HG03060 (cell line): ENCODE results near the gene HCFC1R1.

ENCODE experiments used
- ATAC-seq: cut with Tn5 transposase; IDR thresholded peaks from one replicate; pipeline ENCODE4 v1.9.1; 2021; ENCODE audit warnings: low read depth, moderate number of reproducible peaks; ENCODE audit not compliant: unreplicated experiment

Gene HCFC1R1

DNA sequence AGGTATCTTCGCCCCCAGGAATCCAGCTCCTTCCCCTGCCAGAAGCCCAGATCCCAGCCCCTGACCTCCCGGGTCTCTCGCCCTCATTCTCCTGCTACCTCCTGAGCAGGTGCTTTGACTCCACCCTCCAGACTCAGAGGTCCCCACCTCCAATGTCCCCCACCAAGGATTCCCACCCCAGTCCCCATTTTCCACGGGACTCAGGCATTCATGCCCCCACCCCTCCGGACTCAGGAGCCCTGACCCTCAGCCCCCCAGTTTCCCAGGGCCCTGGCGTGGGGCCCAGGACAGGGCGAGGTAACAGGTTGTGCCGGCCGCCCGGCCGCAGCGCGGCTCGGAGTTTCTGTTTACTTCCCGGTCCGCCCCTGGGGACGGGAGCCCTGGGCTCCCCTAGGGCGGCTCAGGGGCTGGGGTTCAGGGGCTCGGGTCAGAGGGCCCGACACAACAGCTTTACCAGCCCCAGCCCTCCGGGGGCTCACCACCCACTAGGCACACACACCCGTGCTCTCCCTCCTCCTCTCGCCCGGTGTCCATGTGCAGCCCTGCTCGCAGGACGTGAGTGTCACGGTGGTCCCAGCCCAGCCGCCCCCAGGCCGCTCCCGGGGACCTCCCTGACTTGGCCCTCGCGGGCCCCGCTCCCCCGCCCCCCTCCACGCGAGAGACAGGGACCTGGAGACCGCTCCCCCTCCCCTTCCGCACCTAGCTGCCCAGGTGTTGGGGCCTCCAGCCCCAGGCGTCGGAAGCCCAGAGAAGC lies 12.4 kb upstream of the HCFC1R1 start:
- ATAC-seq: no peak

DNA sequence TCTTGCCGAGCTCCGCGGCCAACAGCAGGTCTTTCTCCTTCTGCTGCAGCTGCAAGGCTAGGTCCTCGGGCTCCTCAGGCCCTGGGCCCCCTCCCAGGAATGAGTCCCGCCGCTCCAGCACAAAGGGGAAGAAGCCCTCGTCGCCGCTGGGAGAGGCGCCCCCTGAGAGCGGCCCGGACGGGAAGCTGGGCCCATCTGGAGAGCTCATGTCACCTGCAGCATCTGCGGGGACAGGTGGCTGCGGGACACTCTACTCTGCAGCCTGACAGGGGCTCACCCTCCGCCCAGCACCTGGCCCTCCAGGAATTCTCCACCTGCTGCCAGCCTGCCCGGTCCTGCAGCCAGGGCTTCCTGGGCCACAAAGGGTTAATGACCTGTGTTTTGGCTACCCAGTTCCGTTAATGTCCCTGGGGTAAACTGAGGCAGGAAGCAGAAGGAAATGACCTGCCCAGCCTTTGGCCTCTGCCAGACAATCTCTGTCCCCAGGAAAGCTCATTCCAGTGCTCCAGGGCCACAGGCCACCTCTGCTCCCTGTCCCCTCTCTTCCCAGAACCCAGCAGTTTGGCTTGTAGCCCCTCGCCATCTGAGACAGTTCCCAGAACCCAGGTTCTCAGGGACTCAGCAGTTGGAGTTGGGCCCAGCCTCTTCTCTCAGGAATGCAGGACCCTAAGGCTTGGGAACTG lies 11.7 kb upstream of the HCFC1R1 start:
- no peak for ATAC-seq

DNA sequence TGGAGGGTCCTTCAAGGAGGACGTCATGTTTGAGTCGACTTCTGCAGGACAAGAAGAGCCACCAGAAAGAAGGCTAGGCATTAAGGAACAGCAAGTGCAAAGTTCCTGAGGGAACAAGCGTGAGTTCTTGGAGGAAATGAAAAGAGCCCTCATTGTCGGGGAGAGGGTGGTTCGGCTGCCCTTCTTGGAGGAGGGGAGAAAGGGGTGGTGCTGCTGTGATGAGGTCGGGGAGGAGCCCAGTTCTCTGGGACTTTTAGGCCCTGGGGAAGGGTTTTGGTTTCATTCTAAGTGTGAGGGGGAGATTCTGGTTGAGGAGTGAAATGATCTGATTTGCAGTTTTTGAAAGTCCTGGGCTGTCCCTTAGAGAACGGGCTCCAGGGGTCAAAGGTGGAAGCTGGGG lies 8.9 kb upstream of the HCFC1R1 start:
- no peak for ATAC-seq

DNA sequence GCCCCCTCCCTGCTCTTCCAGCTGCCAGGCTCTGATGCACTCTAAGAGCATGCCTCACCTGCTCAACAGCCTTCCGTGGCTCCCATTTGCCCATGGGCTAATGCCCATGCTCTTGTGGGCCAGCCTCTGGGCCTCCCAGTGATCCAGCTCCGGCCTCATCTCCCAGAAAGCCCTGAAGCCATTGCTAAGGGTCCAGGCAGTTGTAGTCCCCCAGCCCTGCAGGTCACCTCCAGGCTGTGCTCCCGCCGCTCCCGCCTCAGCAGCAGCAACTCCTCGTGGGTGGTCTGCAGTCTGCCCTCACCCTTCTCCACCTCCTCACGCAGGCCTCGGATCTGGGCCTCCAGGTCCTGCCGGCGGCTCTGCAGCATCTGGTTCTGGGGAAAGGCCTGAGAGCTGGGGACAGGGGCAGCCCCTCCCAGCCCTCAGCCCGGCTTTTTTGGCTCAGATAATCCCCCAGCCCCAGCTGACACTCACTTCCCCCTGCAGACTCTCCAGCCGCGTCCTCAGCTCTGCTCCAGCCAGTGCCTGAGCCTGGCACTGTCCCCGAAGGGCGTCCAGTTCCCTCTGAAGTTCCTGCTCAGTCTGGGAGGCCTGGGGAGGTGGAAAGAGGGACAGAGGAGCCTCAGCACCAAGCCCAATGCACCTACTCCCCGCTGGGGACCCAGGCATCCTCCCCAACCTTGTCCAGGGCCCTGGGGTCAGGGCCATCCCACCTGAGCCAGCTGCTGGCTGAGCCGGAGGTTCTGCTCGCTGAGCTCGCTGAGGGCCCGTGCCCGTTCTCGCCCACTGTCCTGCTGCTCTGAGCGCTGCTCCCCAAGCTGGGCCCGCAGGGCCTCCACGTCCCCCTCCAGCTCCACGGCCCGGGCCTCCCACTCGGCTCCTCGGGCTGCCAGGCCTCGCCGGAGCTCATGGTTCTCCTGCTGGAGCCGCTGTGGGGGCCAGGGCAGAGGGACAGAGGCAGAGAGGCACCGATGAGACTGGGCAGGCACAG lies 6.8 kb upstream of the HCFC1R1 start:
- no peak for ATAC-seq

DNA sequence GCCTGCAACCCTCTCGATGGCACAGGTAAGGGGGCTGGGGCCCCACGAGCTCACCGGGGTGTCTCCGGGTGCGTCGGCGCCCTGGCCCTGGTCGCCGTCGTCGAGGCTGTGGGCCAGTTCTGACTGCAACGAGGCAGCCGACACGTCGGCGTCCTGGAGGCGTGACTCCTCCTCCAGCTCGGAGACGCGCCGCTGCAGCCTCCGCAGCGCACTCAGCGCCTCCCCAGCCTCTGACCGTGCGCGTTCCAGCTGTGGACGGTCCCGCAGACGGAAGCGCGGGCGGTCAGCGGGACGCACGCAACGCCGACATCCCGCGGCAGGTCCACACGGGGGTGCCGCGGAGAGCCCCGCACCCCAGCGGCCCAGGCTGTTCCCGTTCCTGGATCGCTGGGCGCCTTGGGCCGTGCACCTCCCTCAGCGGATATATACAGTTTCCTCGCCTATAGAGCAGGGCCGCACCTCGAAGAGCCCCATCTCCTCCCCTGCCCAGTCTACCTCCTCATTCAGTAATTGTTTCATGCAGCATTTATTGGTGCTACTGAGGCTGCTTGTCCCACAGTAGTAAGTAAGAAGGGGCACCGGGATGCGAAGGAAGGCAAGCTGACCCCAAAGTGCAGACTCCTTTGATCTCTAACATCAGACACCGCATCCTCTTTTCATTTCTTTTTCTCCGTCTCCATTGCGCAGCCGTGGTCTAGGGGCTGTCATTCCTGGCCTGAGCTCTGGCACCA lies 5.9 kb upstream of the HCFC1R1 start:
- no peak for ATAC-seq

DNA sequence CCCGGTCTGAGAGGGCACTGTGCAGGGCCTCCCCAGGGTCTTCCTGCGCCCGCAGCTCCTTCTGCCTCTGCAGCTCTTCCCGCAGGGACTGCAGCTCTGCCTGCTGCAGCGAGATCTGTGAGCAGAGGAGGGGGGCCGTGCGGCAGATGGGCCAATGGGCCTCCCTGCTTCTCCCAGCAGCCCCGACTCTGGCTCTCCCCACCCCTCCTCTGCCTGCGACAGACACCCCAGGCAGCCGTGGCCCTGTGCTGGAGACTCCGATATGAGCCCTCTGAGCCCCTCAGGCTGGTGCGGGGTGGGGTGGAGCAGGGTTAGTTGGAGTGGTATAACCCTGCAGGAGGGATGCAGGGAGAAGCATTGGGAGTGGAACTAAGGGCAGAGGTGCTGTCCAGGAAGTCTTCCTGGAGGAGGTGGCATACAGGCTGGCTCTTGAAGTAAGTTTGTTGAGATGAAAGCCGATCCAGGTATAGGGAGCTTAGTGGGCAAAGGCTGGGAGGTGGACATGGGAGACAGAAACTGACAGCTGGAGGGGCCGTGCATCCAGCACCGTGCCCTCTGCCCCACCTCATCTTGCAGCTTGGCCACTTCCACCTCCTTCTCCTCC lies 5.1 kb upstream of the HCFC1R1 start:
- ATAC-seq: no peak

DNA sequence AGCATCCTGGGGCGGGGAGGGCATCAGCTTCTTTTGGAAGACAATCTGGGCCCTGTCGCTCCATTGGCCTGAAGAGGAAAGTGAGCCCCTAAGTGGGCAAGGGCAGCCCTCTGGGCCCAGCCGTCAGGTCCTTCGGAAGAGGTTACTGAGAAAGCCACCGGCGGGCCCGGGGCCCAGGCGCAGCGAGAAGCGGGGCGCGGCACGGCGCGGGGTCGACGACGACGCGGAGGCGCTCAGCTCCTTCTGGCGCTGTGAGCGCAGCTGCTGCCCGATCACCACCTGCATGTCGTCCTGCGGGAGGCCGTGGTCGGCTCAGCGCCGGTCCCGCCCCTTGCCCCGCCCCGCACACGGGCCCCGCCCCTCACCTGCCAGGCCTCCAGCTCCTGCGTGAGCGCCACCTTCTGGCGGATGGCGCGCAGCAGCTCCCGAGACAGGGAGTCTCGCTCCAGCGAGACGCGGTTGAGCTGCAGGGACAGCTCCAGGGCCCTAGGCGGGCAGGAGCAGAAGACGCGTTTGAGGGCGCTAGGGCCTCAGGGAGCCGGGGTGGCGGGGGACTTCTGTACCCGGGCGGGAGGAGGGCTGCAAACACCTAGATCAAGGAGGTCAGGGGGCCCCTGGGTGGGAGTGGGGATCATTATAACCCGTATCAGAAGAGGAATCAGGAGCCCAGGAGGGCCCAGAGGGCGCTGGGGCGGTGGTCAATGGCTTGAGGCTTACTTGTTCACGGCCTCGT lies 4.4 kb upstream of the HCFC1R1 start:
- no peak for ATAC-seq

DNA sequence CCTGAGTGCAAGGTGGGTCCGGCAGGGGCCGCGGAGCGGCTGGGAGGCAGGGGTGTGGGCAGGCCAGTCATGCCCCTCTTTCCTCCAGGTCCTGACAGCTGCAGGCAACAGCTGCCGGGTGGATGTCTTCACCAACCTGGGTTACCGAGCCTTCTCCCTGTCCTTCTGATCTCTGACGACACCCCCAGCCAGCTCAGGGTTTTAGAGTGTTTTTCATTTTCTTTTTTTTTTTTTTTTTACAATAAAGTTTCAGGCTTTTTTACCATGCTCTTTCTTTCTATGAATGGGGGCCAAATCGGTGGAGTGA lies 3.7 kb upstream of the HCFC1R1 start:
- no peak for ATAC-seq

DNA sequence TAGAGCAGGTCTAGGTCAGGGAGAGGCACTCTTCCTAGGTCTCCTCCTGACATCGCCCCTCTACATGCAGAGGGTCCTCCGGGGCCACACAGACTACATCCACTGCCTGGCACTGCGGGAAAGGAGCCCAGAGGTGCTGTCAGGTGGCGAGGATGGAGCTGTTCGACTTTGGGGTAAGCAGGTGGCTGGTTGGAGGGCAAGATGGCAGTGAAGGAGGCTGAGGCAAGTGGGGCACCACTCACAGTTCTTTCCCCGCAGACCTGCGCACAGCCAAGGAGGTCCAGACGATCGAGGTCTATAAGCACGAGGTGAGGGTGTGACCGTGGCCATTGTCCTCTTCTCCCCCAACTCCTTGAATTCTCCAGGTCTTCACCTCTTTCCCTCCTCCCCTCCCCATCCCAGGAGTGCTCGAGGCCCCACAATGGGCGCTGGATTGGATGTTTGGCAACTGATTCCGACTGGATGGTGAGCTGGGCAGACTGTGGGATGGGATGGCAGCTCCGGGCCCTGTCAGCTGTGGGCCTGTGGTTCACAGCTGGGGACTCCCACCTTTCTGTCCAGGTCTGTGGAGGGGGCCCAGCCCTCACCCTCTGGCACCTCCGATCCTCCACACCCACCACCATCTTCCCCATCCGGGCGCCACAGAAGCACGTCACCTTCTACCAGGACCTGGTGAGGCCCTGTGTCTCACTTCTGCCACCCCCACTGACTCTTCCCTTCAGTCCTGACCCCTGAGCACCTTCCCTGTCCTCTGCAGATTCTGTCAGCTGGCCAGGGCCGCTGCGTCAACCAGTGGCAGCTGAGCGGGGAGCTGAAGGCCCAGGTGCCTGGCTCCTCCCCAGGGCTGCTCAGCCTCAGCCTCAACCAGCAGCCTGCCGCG lies 3.1 kb upstream of the HCFC1R1 start:
- no peak for ATAC-seq

DNA sequence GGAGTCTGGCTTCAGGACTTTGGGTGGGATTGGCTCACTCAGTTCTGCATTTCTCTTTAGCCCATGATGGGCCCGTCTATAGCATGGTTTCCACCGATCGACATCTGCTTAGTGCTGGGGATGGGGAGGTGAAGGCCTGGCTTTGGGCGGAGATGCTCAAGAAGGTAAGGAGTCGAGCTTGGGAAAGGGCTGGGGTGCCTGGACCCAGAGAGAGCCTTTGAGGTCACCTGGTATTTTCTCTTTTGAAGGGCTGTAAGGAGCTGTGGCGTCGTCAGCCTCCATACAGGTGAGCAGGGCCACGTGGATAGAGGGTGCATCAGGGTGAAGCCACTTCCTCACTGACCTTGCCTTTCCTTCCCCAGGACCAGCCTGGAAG lies 2.2 kb upstream of the HCFC1R1 start:
- no peak for ATAC-seq

DNA sequence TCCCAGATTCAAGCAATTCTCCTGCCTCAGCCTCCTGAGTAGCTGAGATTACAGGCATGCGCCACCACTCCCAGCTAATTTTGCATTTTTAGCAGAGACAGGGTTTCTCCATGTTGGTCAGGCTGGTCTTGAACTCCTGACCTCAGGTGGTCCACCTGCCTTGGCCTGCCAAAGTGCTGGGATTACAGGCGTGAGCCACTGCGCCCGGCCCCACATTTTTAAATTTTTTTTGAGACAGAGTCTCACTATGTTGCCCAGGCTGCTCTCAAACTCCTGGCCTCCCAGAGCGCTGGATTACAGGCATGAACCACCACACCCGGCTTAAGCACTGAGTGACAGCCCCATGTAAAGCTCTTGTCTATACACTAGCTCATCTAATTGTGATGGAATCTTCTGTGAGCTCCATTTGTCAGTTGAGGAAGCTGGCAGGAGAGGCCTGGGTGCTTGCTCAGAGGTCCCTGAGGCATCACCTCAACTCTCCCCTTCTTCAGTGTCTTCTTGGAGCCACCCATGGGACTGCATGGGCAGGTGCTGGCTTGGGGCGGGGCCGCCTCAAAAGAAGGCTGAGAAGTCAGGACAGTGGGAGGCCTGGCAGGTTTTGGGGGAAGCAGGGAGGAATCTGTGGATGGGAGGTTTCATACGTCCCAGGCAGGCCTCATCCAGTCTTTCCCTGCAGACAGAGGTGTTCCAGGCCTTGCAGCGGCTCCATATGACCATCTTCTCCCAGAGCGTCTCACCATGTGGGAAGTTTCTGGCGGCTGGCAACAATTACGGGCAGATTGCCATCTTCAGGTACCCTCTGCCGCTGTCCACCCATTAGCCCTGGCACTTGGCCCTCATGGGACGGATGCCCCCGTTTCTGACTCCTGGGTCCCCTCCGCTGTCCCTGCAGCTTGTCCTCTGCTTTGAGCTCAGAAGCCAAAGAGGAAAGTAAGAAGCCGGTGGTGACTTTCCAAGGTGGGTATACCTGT lies 1.6 kb upstream of the HCFC1R1 start:
- ATAC-seq: no peak

DNA sequence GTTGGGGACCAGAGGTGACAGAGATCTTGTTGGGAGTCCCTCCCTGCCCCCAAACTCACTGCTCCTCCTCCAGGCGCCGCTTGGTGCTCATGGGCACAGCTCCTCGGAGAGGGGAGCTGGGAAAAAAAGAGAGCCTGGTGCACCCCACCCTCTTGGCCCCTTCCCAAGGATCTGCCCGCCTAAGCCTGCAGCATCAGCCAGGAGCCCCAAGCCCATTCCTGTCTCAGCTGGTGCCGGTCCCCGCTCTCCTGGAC lies 400 bp downstream of the HCFC1R1 start:
- no peak for ATAC-seq

DNA sequence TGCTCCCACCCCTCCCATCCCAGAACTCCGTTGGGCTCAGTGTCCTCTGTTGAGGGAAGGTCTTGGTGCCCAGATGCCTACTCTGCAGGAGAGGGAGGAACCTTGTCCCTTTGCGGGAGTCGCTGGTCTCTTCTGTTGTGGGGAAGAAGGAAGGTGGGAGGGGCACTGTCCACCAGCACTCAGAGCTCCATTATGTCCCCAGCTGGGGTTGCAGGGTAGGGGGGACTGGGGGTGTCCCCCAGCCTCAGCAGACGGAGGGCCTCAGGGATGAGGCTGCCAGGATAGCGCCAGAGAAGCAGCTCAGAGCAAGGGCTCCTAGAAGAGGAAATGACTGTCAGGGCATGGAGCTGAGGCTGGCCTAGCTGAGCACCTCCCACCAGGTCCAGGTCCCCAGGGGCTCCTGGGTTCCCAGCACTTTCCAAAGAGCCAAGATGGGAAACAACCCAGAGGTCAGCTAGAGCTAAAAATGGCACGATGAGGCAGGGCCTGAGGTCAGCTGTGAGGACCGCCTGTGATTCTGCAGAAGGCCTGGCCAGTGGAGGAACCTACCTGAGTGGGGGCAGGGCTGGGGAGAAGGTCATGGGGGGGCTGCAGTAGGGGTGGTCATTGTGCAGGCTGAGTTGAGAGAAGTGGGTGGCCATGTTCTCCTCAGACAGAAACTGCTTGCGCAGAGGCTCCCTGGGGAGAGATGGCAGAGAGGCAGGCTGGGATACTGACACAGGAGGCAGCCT lies 893 bp downstream of the HCFC1R1 start:
- ATAC-seq: no peak

DNA sequence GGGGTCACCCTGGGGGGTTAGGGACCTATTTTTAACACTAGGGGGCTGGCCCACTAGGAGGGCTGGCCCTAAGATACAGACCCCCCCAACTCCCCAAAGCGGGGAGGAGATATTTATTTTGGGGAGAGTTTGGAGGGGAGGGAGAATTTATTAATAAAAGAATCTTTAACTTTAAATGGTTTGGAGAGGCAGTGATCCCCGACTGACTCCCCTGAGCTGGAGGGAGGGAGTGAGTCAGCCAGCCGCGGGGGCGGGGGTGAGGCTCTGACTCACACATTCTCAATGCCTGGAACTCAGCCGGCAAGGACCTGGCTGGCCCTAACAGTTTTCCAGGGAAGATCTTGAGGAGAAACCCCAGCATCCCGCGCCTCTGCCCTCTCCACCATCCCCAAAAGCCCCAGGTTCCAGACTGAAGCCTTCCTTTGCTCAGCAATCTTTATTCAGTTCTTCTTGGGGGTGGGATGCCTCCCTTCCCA lies 1.5 kb downstream of the HCFC1R1 start:
- ATAC-seq: no peak

DNA sequence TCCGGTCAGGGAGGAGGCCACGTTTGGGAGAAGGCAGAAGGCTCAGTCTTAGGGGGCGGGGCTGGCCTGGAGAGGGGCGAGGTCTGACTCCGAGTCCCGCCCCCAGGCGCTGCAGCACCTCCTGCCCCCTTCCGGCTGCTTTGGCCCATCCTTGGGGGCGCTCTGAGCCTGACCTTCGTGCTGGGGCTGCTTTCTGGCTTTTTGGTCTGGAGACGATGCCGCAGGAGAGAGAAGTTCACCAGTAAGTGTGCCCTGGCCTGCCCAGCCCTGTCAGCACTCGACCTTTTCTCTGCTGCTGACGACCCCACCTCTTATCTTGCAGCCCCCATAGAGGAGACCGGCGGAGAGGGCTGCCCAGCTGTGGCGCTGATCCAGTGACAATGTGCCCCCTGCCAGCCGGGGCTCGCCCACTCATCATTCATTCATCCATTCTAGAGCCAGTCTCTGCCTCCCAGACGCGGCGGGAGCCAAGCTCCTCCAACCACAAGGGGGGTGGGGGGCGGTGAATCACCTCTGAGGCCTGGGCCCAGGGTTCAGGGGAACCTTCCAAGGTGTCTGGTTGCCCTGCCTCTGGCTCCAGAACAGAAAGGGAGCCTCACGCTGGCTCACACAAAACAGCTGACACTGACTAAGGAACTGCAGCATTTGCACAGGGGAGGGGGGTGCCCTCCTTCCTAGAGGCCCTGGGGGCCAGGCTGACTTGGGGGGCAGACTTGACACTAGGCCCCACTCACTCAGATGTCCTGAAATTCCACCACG lies 2.1 kb downstream of the HCFC1R1 start:
- ATAC-seq: no peak
